K562 (cell line): ENCODE data around the gene MAPK1IP1L. TPM values are rescaled to one million over a fixed set of nuclear protein-coding genes. Genes with fewer than 3 reads are reported as not detected.
A peak's percentile ranks its signal among the peaks of the same experiment; 100 is the strongest.

Experiments
- ARID1B ChIP-seq: fragments of 450-650 bp; IDR thresholded peaks from 2 replicates; pipeline ENCODE4 v1.6.1; 2016; ENCODE audit warnings: antibody characterized with exemption, mild to moderate bottlenecking, inconsistent platforms
- BRD9 ChIP-seq: fragments of 450-650 bp; IDR thresholded peaks from 2 replicates; pipeline ENCODE4 v1.6.1; 2018; ENCODE audit warnings: low read depth; ENCODE audit not compliant: partially characterized antibody
- CCNT2 ChIP-seq: IDR thresholded peaks from 2 replicates; pipeline ENCODE4 v1.6.1; 2011; ENCODE audit warnings: borderline replicate concordance, low read depth, mild to moderate bottlenecking, moderate library complexity, mixed read lengths, low read length; ENCODE audit not compliant: insufficient read length; ENCODE audit errors: extremely low read depth
- CEBPG ChIP-seq, 3 experiments: fragments of 200-800 bp in 1 of 3; sonication (Bioruptor generic) in 1 of 3; sonication (generic) in 1 of 3; formaldehyde crosslinking in 1 of 3; IDR thresholded peaks in 2 of 3; conservative IDR thresholded peaks in 1 of 3; 2 replicates each; pipeline versions ENCODE4 v1.6.1 to v1.8.0; 2016 to 2022; ENCODE audit warnings: missing compliant biosample characterization in 2 of 3, missing genetic modification characterization in 2 of 3, mild to moderate bottlenecking in 1 of 3, missing genetic modification reagents in 1 of 3
- FOXA3 ChIP-seq, 2 experiments: fragments of 450-650 bp in 1 of 2; sonication (generic) in 1 of 2; formaldehyde crosslinking; IDR thresholded peaks in 1 of 2; conservative IDR thresholded peaks in 1 of 2; 2 replicates each; pipeline versions ENCODE4 v1.4.0 to v1.8.0; 2020 to 2022; ENCODE audit warnings: mild to moderate bottlenecking in 2 of 2, missing genetic modification reagents in 1 of 2
- IFI16 ChIP-seq: fragments of 250-450 bp; sonication (Bioruptor Pico); IDR thresholded peaks from 2 replicates; pipeline ENCODE4 v2.1.2; 2022; ENCODE audit warnings: mild to moderate bottlenecking, inconsistent platforms
- NCOA2 ChIP-seq, 2 experiments: fragments of 450-650 bp; IDR thresholded peaks; 2 replicates each; pipeline ENCODE4 v1.6.1; 2018; ENCODE audit warnings: mild to moderate bottlenecking in 2 of 2, moderate library complexity in 1 of 2; ENCODE audit not compliant: partially characterized antibody in 2 of 2
- SMAD1 ChIP-seq: fragments of 150-350 bp; IDR thresholded peaks from 2 replicates; pipeline ENCODE4 v1.6.1; 2014; ENCODE audit warnings: low read length, low read depth; ENCODE audit not compliant: partially characterized antibody
- SRSF3 ChIP-seq: fragments of 200-400 bp; formaldehyde crosslinking; IDR thresholded peaks from 2 replicates; pipeline ENCODE4 v1.6.1; 2016; ENCODE audit warnings: mild to moderate bottlenecking, low read length, moderate library complexity; ENCODE audit not compliant: insufficient read depth
- SRSF9 ChIP-seq: fragments of 200-400 bp; formaldehyde crosslinking; IDR thresholded peaks from 2 replicates; pipeline ENCODE4 v1.6.1; 2017; ENCODE audit warnings: low read depth, low read length, borderline replicate concordance
- TBL1XR1 ChIP-seq, 2 experiments: IDR thresholded peaks; 2 replicates each; pipeline ENCODE4 v1.6.1; 2012; ENCODE audit warnings: improper control_type of control experiment in 2 of 2, low read length in 2 of 2, mild to moderate bottlenecking in 1 of 2
- ZNF384 ChIP-seq: IDR thresholded peaks from 2 replicates; pipeline ENCODE4 v1.6.1; 2012; ENCODE audit warnings: low read depth, low read length, improper control_type of control experiment
- ZNF589 ChIP-seq: fragments of 200-800 bp; sonication (Bioruptor generic); IDR thresholded peaks from 2 replicates; pipeline ENCODE4 v1.6.1; 2016; ENCODE audit warnings: low read depth, missing genetic modification characterization, missing compliant biosample characterization
- polyA plus RNA-seq, 8 experiments: library from polyadenylated mRNA; depleted of rRNA in 4 of 8; stranded (reverse) in 5 of 8; unstranded in 3 of 8; fragments of >200 nt; fragmentation: Nextera tagmentation in 2 of 8; fragmentation: Illumina TruSeq in 1 of 8; extraction: Ambion mirVana in 2 of 8; extraction: Trizol in 1 of 8; gene quantifications; 2 replicates each; pipeline versions ENCODE4 v1.2.1 to v1.2.3, GENCODE V29; 2011 to 2014; ENCODE audit warnings: inconsistent platforms in 1 of 8, missing spikeins in 1 of 8
- total RNA-seq, 7 experiments: library from RNA; depleted of rRNA in 6 of 7; stranded (reverse); fragments of >200 nt in 6 of 7; fragmentation: Illumina TruSeq in 2 of 7; extraction: Trizol in 2 of 7; gene quantifications; 2 replicates each; pipeline versions ENCODE4 v1.2.1 to v1.2.3, GENCODE V29; 2011 to 2021; ENCODE audit warnings: low replicate concordance in 1 of 7
- TF ChIP-seq, protein P1 (sequence below): fragments of 250-450 bp; sonication (Bioruptor Pico); IDR thresholded peaks from 2 replicates; pipeline ENCODE4 v1.8.0; 2022; ENCODE audit warnings: inconsistent platforms, mild to moderate bottlenecking, moderate library complexity, borderline replicate concordance
- TF ChIP-seq, protein P2 (sequence below): IDR thresholded peaks from 2 replicates; pipeline ENCODE4 v1.6.1; 2011; ENCODE audit not compliant: insufficient read length; ENCODE audit errors: extremely low read depth
- TF ChIP-seq, protein P3 (sequence below): sonication (generic); formaldehyde crosslinking; IDR thresholded peaks from 2 replicates; pipeline ENCODE4 v1.8.0; 2022; ENCODE audit warnings: missing genetic modification reagents, mild to moderate bottlenecking, borderline replicate concordance
- TF ChIP-seq, protein P4 (sequence below), 2 experiments: IDR thresholded peaks in 1 of 2; conservative IDR thresholded peaks in 1 of 2; 2 replicates each; pipeline ENCODE4 v1.6.1; 2016; ENCODE audit warnings: low read depth in 2 of 2, mild to moderate bottlenecking in 1 of 2, missing compliant biosample characterization in 1 of 2, missing genetic modification characterization in 1 of 2, moderate library complexity in 1 of 2

Gene MAPK1IP1L
- total and polyA plus RNA-seq, 9 of the 15 experiments (the other 6 are each of a cell fraction or from before 2014, with no cell fraction given) = 32.7 to 99.4 (median 49.8) TPM

DNA sequence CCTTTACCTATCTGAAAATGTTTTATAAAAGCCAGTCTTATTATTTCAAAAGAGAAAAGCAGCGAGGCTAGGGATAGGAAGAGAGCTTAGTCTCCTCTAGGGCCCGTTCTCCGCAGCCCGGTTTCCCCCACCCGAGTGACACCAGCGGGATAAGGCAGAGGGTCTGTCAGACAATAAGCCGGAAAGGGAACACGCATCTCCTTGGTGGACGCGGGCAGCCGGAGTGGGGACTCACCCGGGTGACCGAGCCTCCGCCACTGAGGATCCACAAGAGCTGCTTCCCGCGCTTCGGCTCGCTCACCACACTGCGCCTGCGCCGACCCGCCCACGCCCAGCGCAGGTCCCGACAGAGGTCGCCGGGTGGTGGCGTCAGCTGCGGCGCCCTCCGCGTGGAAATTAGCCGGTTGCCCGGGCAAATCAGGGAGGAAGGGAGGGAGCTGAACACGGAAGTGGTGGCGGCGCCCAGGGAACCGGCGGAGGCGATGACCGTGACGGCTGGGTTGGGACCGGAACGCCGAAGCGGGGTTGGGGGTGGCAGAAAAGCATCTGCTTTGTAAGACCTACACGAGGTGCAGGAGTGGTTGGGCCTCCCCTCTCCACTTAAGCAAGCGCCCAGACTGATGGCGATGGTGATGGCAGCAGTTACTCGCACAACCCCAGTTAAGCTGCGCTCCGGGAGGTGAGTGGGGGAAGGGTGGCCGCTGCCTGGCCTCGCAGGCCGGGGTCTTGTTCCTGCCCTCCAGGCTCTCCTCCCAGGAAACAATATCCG, 24.5 kb upstream of the MAPK1IP1L start, which contains the start of the genes SOCS4 and WDHD1 (continued):
- TF ChIP-seq SRSF3 (no peak), BRD9 (no peak), TBL1XR1 (IDR thresholded peaks at IDR 0.05; ENCODE audit: low read length in 2 of 2) (peak in 1 of 2 experiments; percentile 43; a peak in 1 of 4 replicates), CEBPG (CRISPR knock-in tag; IDR thresholded peaks at IDR 0.05) (peak; percentile 44; the same call in 1 of the 2 replicates), CEBPG (tag; conservative IDR thresholded peaks at IDR 0.05 in 1 of 2, IDR thresholded peaks at IDR 0.05 in 1 of 2) (no peak), ZNF384 (no peak), ARID1B (0 out of 2 replicates have a peak, but pooled peaks have one; percentile 15), ZNF589 (CRISPR knock-in tag) (no peak), IFI16 (CRISPR knock-in tag) (no peak), CCNT2 (peak; percentile 43), SMAD1 (no peak), SRSF9 (no peak), NCOA2 (IDR thresholded peaks at IDR 0.05; ENCODE audit: partially characterized antibody in 2 of 2) (no peak), FOXA3 (CRISPR knock-in tag; conservative IDR thresholded peaks at IDR 0.05 in 1 of 2, IDR thresholded peaks at IDR 0.05 in 1 of 2) (no peak)
- TF ChIP-seq, protein P1, sequence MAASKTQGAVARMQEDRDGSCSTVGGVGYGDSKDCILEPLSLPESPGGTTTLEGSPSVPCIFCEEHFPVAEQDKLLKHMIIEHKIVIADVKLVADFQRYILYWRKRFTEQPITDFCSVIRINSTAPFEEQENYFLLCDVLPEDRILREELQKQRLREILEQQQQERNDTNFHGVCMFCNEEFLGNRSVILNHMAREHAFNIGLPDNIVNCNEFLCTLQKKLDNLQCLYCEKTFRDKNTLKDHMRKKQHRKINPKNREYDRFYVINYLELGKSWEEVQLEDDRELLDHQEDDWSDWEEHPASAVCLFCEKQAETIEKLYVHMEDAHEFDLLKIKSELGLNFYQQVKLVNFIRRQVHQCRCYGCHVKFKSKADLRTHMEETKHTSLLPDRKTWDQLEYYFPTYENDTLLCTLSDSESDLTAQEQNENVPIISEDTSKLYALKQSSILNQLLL = no peak
- TF ChIP-seq, protein P2, sequence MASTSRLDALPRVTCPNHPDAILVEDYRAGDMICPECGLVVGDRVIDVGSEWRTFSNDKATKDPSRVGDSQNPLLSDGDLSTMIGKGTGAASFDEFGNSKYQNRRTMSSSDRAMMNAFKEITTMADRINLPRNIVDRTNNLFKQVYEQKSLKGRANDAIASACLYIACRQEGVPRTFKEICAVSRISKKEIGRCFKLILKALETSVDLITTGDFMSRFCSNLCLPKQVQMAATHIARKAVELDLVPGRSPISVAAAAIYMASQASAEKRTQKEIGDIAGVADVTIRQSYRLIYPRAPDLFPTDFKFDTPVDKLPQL = no peak
- TF ChIP-seq, protein P3, sequence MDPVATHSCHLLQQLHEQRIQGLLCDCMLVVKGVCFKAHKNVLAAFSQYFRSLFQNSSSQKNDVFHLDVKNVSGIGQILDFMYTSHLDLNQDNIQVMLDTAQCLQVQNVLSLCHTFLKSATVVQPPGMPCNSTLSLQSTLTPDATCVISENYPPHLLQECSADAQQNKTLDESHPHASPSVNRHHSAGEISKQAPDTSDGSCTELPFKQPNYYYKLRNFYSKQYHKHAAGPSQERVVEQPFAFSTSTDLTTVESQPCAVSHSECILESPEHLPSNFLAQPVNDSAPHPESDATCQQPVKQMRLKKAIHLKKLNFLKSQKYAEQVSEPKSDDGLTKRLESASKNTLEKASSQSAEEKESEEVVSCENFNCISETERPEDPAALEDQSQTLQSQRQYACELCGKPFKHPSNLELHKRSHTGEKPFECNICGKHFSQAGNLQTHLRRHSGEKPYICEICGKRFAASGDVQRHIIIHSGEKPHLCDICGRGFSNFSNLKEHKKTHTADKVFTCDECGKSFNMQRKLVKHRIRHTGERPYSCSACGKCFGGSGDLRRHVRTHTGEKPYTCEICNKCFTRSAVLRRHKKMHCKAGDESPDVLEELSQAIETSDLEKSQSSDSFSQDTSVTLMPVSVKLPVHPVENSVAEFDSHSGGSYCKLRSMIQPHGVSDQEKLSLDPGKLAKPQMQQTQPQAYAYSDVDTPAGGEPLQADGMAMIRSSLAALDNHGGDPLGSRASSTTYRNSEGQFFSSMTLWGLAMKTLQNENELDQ (CRISPR knock-in tag) = no peak
- TF ChIP-seq, protein P4, sequence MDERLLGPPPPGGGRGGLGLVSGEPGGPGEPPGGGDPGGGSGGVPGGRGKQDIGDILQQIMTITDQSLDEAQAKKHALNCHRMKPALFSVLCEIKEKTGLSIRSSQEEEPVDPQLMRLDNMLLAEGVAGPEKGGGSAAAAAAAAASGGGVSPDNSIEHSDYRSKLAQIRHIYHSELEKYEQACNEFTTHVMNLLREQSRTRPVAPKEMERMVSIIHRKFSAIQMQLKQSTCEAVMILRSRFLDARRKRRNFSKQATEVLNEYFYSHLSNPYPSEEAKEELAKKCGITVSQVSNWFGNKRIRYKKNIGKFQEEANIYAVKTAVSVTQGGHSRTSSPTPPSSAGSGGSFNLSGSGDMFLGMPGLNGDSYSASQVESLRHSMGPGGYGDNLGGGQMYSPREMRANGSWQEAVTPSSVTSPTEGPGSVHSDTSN (CRISPR knock-in tag; IDR thresholded peaks at IDR 0.05; ENCODE audit: low read depth) = no peak
- TF ChIP-seq, protein P4 (tag; conservative IDR thresholded peaks at IDR 0.05; ENCODE audit: low read depth) = no peak
